ENCODE data around the gene HASPIN. TPM values are rescaled to one million over a fixed set of nuclear protein-coding genes. Genes with fewer than 3 reads are reported as not detected.

The HASPIN gene
- total and polyA plus RNA-seq, 9 of the 15 experiments (the other 6 are each of a cell fraction or from before 2014, with no cell fraction given): 0.81 to 13.5 (median 9.9) TPM

- TF ChIP-seq ZNF277 (CRISPR knock-in tag; IDR thresholded peaks at IDR 0.05; ENCODE audit: borderline replicate concordance) (no peak), KDM1A (IDR thresholded peaks at IDR 0.05) (peak; percentile 67 to 76; a peak in 3 of 4 replicates), ZBTB49 (CRISPR knock-in tag; IDR thresholded peaks at IDR 0.05; ENCODE audit: borderline replicate concordance) (no peak), NEUROD1 (IDR thresholded peaks at IDR 0.05; ENCODE audit: borderline replicate concordance, low read depth, low read length, partially characterized antibody) (no peak), PYGO2 (tag; IDR thresholded peaks at IDR 0.05) (no peak), ZKSCAN3 (CRISPR knock-in tag; IDR thresholded peaks at IDR 0.05) (no peak), E2F3 (CRISPR knock-in tag; IDR thresholded peaks at IDR 0.05) (no peak), KLF10 (CRISPR knock-in tag; IDR thresholded peaks at IDR 0.05) (no peak), NFIX (CRISPR knock-in tag; IDR thresholded peaks at IDR 0.05; ENCODE audit: low read depth) (no peak), DNMT1 (IDR thresholded peaks at IDR 0.05) (no peak), BRD4 (IDR thresholded peaks at IDR 0.05) (no peak), ZNF280B (CRISPR knock-in tag; IDR thresholded peaks at IDR 0.05) (no peak), TEAD4 (IDR thresholded peaks at IDR 0.05; ENCODE audit: low read length) (peak; percentile 73), TEAD4 (CRISPR knock-in tag; IDR thresholded peaks at IDR 0.05; ENCODE audit: borderline replicate concordance) (no peak), TCF3 (CRISPR knock-in tag; IDR thresholded peaks at IDR 0.05) (peak; percentile 73), NCOA2 (IDR thresholded peaks at IDR 0.05; ENCODE audit: partially characterized antibody in 2 of 2) (no peak), THAP7 (CRISPR knock-in tag; IDR thresholded peaks at IDR 0.05) (no peak), CBX3 (IDR thresholded peaks at IDR 0.05; ENCODE audit: borderline replicate concordance in 1 of 2, low read length in 2 of 2) (no peak), MXD1 (CRISPR knock-in tag; IDR thresholded peaks at IDR 0.05; ENCODE audit: borderline replicate concordance, poor library complexity, severe bottlenecking) (no peak), ATF2 (CRISPR knock-in tag; IDR thresholded peaks at IDR 0.05) (no peak)
Measured at GRCh38 chr17:3712811-3713463, 10.8 kb upstream of the HASPIN start (continued).
